GM23338 (cell line): ENCODE data around the gene TMEM150A. TPM values are rescaled to one million over a fixed set of nuclear protein-coding genes. Genes with fewer than 3 reads are reported as not detected.

Source experiments
- polyA plus RNA-seq: library from polyadenylated mRNA; unstranded; fragments of >200 nt; fragmentation: Nextera tagmentation; extraction: Ambion mirVana; gene quantifications from 2 replicates; pipeline ENCODE4 v1.2.1, GENCODE V29; 2016
- total RNA-seq: library from RNA; depleted of rRNA; stranded (reverse); fragments of >200 nt; shearing (Covaris generic); gene quantifications from 2 replicates; pipeline ENCODE4 v1.2.3, GENCODE V29; 2014
- TF ChIP-seq, protein P1 (sequence below): fragments of 250-450 bp; sonication (Bioruptor Pico); IDR thresholded peaks from 2 replicates; pipeline ENCODE4 v1.5.0; 2020; ENCODE audit warnings: mild to moderate bottlenecking, moderate library complexity
- TF ChIP-seq, protein P2 (sequence below): IDR thresholded peaks from one replicate; pipeline ENCODE4 v1.6.1; 2018; ENCODE audit warnings: antibody characterized with exemption; ENCODE audit not compliant: unreplicated experiment
- TF ChIP-seq, protein P3 (sequence below): IDR thresholded peaks from 2 replicates; pipeline ENCODE4 v1.6.1; 2016; ENCODE audit warnings: antibody characterized with exemption

The TMEM150A gene
- total and polyA plus RNA-seq, 2 experiments from 2014 or later = 16.4 to 27.9 TPM

DNA sequence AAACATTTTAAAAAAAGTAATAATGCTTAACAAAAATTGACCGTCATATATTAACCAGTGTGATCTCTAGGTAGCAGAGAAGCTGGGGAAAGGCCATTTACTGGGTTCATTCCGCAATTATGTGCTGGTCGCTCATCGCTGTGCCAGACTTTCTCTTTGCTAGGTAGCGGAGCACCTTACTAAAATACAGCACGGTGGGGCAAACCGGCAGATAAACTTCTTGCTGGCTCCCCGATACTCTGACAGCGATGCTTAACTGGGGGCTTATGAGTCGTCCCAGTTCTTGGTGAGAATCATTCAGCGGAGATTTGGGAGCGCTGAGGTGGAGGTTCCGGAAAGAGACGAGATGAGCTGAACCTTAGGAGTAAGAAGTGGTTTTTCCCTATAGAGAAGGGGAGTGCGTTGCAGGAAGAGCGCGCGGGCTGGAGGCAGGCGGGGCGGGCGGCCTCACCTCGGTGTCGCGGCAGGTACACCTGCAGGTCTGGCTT lies 8.8 kb upstream of the TMEM150A start (continued):
- TF ChIP-seq, protein P1, sequence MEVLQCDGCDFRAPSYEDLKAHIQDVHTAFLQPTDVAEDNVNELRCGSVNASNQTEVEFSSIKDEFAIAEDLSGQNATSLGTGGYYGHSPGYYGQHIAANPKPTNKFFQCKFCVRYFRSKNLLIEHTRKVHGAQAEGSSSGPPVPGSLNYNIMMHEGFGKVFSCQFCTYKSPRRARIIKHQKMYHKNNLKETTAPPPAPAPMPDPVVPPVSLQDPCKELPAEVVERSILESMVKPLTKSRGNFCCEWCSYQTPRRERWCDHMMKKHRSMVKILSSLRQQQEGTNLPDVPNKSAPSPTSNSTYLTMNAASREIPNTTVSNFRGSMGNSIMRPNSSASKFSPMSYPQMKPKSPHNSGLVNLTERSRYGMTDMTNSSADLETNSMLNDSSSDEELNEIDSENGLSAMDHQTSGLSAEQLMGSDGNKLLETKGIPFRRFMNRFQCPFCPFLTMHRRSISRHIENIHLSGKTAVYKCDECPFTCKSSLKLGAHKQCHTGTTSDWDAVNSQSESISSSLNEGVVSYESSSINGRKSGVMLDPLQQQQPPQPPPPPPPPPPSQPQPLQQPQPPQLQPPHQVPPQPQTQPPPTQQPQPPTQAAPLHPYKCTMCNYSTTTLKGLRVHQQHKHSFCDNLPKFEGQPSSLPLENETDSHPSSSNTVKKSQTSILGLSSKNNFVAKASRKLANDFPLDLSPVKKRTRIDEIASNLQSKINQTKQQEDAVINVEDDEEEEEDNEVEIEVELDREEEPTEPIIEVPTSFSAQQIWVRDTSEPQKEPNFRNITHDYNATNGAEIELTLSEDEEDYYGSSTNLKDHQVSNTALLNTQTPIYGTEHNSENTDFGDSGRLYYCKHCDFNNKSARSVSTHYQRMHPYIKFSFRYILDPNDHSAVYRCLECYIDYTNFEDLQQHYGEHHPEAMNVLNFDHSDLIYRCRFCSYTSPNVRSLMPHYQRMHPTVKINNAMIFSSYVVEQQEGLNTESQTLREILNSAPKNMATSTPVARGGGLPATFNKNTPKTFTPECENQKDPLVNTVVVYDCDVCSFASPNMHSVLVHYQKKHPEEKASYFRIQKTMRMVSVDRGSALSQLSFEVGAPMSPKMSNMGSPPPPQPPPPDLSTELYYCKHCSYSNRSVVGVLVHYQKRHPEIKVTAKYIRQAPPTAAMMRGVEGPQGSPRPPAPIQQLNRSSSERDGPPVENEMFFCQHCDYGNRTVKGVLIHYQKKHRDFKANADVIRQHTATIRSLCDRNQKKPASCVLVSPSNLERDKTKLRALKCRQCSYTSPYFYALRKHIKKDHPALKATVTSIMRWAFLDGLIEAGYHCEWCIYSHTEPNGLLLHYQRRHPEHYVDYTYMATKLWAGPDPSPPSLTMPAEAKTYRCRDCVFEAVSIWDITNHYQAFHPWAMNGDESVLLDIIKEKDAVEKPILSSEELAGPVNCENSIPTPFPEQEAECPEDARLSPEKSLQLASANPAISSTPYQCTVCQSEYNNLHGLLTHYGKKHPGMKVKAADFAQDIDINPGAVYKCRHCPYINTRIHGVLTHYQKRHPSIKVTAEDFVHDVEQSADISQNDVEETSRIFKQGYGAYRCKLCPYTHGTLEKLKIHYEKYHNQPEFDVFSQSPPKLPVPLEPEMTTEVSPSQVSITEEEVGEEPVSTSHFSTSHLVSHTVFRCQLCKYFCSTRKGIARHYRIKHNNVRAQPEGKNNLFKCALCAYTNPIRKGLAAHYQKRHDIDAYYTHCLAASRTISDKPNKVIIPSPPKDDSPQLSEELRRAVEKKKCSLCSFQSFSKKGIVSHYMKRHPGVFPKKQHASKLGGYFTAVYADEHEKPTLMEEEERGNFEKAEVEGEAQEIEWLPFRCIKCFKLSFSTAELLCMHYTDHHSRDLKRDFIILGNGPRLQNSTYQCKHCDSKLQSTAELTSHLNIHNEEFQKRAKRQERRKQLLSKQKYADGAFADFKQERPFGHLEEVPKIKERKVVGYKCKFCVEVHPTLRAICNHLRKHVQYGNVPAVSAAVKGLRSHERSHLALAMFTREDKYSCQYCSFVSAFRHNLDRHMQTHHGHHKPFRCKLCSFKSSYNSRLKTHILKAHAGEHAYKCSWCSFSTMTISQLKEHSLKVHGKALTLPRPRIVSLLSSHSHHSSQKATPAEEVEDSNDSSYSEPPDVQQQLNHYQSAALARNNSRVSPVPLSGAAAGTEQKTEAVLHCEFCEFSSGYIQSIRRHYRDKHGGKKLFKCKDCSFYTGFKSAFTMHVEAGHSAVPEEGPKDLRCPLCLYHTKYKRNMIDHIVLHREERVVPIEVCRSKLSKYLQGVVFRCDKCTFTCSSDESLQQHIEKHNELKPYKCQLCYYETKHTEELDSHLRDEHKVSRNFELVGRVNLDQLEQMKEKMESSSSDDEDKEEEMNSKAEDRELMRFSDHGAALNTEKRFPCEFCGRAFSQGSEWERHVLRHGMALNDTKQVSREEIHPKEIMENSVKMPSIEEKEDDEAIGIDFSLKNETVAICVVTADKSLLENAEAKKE (CRISPR knock-in tag) = no peak
- TF ChIP-seq, protein P2, sequence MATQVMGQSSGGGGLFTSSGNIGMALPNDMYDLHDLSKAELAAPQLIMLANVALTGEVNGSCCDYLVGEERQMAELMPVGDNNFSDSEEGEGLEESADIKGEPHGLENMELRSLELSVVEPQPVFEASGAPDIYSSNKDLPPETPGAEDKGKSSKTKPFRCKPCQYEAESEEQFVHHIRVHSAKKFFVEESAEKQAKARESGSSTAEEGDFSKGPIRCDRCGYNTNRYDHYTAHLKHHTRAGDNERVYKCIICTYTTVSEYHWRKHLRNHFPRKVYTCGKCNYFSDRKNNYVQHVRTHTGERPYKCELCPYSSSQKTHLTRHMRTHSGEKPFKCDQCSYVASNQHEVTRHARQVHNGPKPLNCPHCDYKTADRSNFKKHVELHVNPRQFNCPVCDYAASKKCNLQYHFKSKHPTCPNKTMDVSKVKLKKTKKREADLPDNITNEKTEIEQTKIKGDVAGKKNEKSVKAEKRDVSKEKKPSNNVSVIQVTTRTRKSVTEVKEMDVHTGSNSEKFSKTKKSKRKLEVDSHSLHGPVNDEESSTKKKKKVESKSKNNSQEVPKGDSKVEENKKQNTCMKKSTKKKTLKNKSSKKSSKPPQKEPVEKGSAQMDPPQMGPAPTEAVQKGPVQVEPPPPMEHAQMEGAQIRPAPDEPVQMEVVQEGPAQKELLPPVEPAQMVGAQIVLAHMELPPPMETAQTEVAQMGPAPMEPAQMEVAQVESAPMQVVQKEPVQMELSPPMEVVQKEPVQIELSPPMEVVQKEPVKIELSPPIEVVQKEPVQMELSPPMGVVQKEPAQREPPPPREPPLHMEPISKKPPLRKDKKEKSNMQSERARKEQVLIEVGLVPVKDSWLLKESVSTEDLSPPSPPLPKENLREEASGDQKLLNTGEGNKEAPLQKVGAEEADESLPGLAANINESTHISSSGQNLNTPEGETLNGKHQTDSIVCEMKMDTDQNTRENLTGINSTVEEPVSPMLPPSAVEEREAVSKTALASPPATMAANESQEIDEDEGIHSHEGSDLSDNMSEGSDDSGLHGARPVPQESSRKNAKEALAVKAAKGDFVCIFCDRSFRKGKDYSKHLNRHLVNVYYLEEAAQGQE = no peak
- TF ChIP-seq, protein P3, sequence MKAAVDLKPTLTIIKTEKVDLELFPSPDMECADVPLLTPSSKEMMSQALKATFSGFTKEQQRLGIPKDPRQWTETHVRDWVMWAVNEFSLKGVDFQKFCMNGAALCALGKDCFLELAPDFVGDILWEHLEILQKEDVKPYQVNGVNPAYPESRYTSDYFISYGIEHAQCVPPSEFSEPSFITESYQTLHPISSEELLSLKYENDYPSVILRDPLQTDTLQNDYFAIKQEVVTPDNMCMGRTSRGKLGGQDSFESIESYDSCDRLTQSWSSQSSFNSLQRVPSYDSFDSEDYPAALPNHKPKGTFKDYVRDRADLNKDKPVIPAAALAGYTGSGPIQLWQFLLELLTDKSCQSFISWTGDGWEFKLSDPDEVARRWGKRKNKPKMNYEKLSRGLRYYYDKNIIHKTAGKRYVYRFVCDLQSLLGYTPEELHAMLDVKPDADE = no peak
